Activated T-helper 2 cell treated with anti-CD3 and anti-CD28 coated beads, Interferon-gamma antibody, Interleukin-2, Interleukin-4, amounts not matched to agents 10 μg/mL and 5 μg/mL and 100 μg/mL, durations not matched to agents 14 hours and 24 hours and 36 hours (primary cell): ENCODE results near the gene LIM2. TPM values are rescaled to one million over a fixed set of nuclear protein-coding genes. Genes with fewer than 3 reads are reported as not detected.

Source experiments
- total RNA-seq: library from RNA; stranded (reverse); gene quantifications from 2 replicates; pipeline ENCODE4 v1.2.3, GENCODE V29; 2022

LIM2 gene
- total RNA-seq, 1 donor from 2014 or later: not detected

Other genes with a start within 250 kb of the LIM2 start
- gene SIGLEC7, start 245.7 kb downstream of the LIM2 start, total RNA-seq: not detected in 2 replicates
- gene CD33, start 162.9 kb downstream of the LIM2 start, total RNA-seq: 14.3 and 17.0 TPM in 2 replicates
- gene SIGLECL1, start 136.9 kb downstream of the LIM2 start, total RNA-seq: not detected in 2 replicates
- gene IGLON5, start 76.3 kb downstream of the LIM2 start, total RNA-seq: 7.0 TPM in 2 replicates
- gene VSIG10L, start 45.8 kb downstream of the LIM2 start, total RNA-seq: 9.5 and 10.4 TPM in 2 replicates
- 209 and 215 TPM in 2 replicates for gene ETFB, start 21.6 kb downstream of the LIM2 start, total RNA-seq
- gene CLDND2, start 19.0 kb downstream of the LIM2 start, total RNA-seq: 13.8 and 14.9 TPM in 2 replicates
- gene NKG7, start 15.3 kb downstream of the LIM2 start, total RNA-seq: 332 and 342 TPM in 2 replicates
- gene C19orf84, start 2.6 kb upstream of the LIM2 start, total RNA-seq: 0.14 and 0.27 TPM in 2 replicates
- 4.0 and 6.6 TPM in 2 replicates for gene SIGLEC10, start 29.7 kb upstream of the LIM2 start, total RNA-seq
- 0.07 and 0.18 TPM in 2 replicates for gene SIGLEC8, start 70.5 kb upstream of the LIM2 start, total RNA-seq
- not detected in 2 replicates for gene CEACAM18, start 90.6 kb upstream of the LIM2 start, total RNA-seq
- gene SIGLEC12, start 113.8 kb upstream of the LIM2 start, total RNA-seq: 4.5 and 4.6 TPM in 2 replicates
- gene SIGLEC6, start 143.7 kb upstream of the LIM2 start, total RNA-seq: 1.2 and 1.7 TPM in 2 replicates
- 11.0 and 13.4 TPM in 2 replicates for gene ZNF175, start 183.3 kb upstream of the LIM2 start, total RNA-seq
- gene SIGLEC5, start 242.4 kb upstream of the LIM2 start, total RNA-seq: not detected in 2 replicates